ENCODE results near the gene DCLRE1B. TPM values are rescaled to one million over a fixed set of nuclear protein-coding genes. Genes with fewer than 3 reads are reported as not detected.

DCLRE1B gene
- total RNA-seq, 4 donors from 2014 or later = 1.5 to 7.2 (median 3.9) TPM

GRCh38 chr1:113870778-113871177 lies 34.3 kb upstream of the DCLRE1B start:
- H3K4me3 ChIP-seq = no peak overlapping the region
- no peaks in the 10 kb centered on the region for H3K27me3 ChIP-seq
- TF ChIP-seq POLR2A (IDR thresholded peaks at IDR 0.05) = no peak
- TF ChIP-seq, protein P1, sequence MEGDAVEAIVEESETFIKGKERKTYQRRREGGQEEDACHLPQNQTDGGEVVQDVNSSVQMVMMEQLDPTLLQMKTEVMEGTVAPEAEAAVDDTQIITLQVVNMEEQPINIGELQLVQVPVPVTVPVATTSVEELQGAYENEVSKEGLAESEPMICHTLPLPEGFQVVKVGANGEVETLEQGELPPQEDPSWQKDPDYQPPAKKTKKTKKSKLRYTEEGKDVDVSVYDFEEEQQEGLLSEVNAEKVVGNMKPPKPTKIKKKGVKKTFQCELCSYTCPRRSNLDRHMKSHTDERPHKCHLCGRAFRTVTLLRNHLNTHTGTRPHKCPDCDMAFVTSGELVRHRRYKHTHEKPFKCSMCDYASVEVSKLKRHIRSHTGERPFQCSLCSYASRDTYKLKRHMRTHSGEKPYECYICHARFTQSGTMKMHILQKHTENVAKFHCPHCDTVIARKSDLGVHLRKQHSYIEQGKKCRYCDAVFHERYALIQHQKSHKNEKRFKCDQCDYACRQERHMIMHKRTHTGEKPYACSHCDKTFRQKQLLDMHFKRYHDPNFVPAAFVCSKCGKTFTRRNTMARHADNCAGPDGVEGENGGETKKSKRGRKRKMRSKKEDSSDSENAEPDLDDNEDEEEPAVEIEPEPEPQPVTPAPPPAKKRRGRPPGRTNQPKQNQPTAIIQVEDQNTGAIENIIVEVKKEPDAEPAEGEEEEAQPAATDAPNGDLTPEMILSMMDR (IDR thresholded peaks at IDR 0.05) = no peak
- no peaks in the 10 kb centered on the region for H3K9me3 ChIP-seq
- no peak for DNase-seq
- H3K4me1 ChIP-seq = no peaks in the 10 kb centered on the region
- no peak overlapping the region for H3K27ac ChIP-seq
- no peaks in the 10 kb centered on the region for H3K36me3 ChIP-seq
- intact Hi-C loops (cut with DNase I; ENCODE audit: low total_unique reads) = no loop called here

- Histone ChIP-seq H3K9me3 (no peaks in the 10 kb centered on the region), H3K27me3 (no peaks in the 10 kb centered on the region), H3K4me3 (no peak within 1 kb of the TSS), H3K36me3 (no peaks in the 10 kb centered on the region), H3K4me1 (no peaks in the 10 kb centered on the region), H3K27ac (no peak within 1 kb of the TSS)
- TF ChIP-seq POLR2A (IDR thresholded peaks at IDR 0.05) = no peak
- TF ChIP-seq, protein P1 (IDR thresholded peaks at IDR 0.05) = no peak
- no peak for DNase-seq
- intact Hi-C loops (cut with DNase I; ENCODE audit: low total_unique reads) = no loop called here
These were observed 33.5 kb upstream of the DCLRE1B start, which contains the start of gene PTPN22 for GRCh38 chr1:113871597-113872113. Gene PTPN22, minus strand, starts transcription at chr1:113871712.

DNA sequence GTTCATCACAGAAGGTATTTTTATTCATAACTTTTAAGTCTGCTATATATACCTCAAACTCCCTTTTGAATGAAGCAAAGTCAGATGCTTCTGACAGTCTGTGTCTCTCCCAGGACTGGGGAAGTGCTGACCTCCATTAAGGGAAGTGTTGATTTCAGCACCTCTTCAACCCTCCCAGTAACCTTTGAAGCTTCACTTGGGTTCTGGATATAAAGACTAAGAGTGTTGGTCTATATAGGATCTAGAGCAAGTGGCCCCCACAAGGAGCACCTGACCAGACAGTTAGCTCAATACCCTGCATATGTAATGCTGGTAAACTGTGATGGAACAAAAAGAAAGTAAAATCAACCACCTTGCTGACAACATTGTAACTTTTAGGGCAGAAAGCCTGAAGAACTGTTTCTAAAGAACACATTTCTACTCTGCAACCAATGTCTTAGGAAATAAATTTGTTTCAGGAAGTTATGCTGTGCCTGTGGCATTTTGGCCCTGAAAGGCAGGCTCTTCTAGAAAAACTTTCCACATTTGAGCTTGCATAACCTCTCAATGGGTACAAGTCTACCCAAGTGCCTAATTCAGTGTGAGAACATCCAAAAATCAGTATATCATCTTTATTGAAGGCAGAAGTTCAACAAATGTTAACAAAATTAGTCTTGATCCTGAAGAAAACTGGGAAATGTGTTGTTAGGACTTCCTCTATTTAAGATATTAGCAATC lies 32.7 kb upstream of the DCLRE1B start:
- no peak for TF ChIP-seq POLR2A (IDR thresholded peaks at IDR 0.05)
- TF ChIP-seq, protein P1 (IDR thresholded peaks at IDR 0.05) = no peak

DNA sequence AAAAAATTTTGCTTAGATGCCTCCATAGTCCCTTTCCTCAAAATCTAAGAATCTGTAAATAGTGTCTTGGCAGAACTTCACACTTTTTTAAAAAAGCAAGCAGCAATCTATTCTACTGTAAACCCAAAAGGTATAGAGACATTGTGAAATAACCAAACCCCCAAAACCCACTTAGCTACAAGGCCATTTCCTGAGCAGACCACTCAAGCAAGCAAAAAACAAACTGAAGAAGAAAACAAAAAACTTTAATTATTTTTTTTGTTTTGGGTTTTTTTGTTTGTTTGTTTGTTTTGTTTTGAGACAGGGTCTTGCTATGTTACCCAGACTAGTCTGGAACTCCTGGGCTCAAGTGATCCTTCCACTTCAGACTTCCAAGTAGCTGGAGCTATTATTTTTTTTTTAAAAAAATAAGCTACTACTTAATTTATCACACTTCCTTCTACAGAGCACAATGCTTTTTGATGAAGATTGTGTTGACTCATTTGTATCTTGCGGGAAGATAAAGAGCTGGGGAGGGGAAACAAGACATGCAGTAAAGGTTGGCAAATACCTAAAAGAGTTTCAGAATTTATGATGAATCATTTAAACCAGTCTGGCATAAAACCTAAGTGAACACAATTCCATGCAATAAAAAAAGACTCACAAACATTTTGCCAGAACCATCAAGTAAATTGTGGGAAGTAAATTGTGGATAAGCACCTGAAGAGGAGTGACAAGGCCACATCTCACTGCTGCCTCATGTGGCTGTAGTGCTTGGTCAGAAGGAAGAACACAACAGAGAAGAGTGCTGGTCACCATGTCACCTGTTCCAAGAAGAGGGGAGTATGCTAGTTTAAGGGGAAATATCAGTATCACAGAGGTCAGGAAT lies 30.9 kb upstream of the DCLRE1B start:
- H3K4me3 ChIP-seq = no peak overlapping the region
- no peak overlapping the region for H3K27ac ChIP-seq
- H3K36me3 ChIP-seq = no peaks in the 10 kb centered on the region
- no peaks in the 10 kb centered on the region for H3K4me1 ChIP-seq
- intact Hi-C loops (cut with DNase I; ENCODE audit: low total_unique reads) = no loop called here
- DNase-seq = no peak
- H3K27me3 ChIP-seq = no peaks in the 10 kb centered on the region
- TF ChIP-seq, protein P1 (IDR thresholded peaks at IDR 0.05) = no peak
- no peak for TF ChIP-seq POLR2A (IDR thresholded peaks at IDR 0.05)
- H3K9me3 ChIP-seq = no peaks in the 10 kb centered on the region

More for the DNA sequence above, 32.7 kb upstream of the DCLRE1B start:
- Histone ChIP-seq H3K4me3 (no peak overlapping the region), H3K27me3 (no peaks in the 10 kb centered on the region), H3K4me1 (no peaks in the 10 kb centered on the region), H3K27ac (no peak overlapping the region), H3K36me3 (no peaks in the 10 kb centered on the region), H3K9me3 (no peaks in the 10 kb centered on the region)
- no peak for DNase-seq
- intact Hi-C loops (cut with DNase I; ENCODE audit: low total_unique reads) = no loop called here

GRCh38 chr1:113875714-113876113 lies 29.4 kb upstream of the DCLRE1B start:
- intact Hi-C loops (cut with DNase I; ENCODE audit: low total_unique reads) = no loop called here
- no peak overlapping the region for H3K4me3 ChIP-seq
- H3K9me3 ChIP-seq = no peaks in the 10 kb centered on the region
- H3K27ac ChIP-seq = no peak overlapping the region
- TF ChIP-seq POLR2A (IDR thresholded peaks at IDR 0.05) = no peak
- TF ChIP-seq, protein P1 (IDR thresholded peaks at IDR 0.05) = no peak
- H3K36me3 ChIP-seq = no peaks in the 10 kb centered on the region
- DNase-seq = no peak
- no peaks in the 10 kb centered on the region for H3K27me3 ChIP-seq
- H3K4me1 ChIP-seq = no peaks in the 10 kb centered on the region

Data from uterus (tissue), 4 donors.